HG03280 (cell line): Measurements from ENCODE around the gene IER5.
"Not testable (repeated sequence)": the region's sequence is repeated elsewhere in the genome, so short reads cannot be mapped to it uniquely, and the experiment has no call there.

Experiments used
- ATAC-seq: cut with Tn5 transposase; IDR thresholded peaks from one replicate; pipeline ENCODE4 v1.9.1; 2021; ENCODE audit warnings: mild to moderate bottlenecking, moderate library complexity; ENCODE audit not compliant: unreplicated experiment

Gene IER5

DNA sequence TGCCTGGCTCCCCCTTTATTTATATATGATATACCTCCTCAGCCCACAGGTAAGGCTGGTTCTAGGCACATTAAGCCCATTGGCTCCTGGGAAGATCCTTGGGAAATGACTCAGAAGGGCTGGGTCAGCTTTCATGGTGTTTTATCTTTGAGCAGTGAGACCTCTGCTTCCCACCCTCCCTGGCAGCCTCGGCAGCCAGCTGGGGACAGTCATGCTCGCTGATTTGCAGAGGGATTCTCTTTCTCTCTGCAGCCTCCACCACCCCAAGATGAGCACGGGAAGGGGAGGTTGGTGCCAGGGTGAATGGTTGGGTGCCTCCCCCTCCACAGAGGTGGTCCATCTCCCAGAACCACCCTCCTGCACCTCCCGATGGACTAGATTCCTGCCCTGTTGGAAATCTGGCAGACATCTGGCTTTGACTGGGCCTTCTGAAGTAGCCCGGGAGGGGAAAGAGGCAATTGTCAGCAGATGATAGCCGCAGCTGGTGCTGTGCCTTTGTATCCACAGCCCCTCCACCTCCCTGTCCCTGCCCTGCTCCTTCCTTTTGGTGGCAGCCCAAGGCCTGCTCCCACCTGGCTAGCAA, 24.6 kb downstream of the IER5 start:
- ATAC-seq: no peak

DNA sequence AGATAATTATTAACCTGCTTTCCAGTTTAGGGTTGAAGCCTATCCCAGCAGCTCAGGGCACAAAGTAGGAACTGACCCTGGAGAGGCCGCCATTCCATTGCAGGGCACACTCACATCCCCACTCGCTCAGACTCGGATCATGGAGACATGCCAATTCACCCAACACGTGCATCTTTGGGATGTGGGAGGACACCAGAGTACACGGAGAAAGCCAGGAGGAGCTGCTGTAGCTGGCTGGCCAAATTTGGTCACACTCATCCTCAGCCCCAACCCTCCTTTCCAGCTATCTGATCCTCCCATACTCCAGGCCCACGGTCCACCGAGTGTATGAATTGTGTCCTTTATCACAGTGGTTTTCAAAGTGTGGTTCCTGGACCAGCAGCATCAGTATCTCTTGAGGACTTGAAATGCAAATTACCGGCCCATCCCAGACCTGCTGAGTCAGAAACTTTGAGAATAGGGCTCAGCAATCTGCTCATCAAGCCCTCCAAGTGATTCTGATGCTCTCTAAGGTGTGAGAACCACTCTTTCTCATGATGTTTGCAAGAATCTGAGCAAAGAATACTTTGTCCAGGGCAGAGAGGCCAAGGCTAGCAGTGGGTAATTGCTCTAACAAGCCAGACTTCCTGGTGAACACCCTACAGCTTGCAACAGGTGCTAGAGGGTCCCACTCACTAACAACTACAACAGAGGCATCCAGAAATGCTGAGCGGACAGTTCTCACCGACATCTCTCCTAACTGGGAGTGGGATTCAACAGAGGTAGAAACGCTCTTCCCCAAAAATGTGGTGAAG, 26.3 kb downstream of the IER5 start:
- ATAC-seq: no peak

DNA sequence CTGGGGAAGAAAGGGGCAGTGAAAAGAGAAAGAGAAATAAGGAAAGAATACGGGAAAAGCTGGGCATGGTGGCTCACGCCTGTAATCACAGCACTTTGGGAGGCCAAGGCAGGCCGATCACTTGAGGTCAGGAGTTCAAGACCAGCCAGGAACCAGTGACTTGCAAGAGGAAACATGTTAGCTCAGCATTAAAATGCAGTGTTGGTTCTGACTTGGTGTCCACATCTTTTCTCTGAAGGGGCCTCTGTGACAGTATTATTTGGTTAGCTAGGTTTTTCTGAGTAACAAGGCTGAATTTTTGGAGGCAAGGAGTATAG, 26.8 kb downstream of the IER5 start:
- ATAC-seq: no peak

DNA sequence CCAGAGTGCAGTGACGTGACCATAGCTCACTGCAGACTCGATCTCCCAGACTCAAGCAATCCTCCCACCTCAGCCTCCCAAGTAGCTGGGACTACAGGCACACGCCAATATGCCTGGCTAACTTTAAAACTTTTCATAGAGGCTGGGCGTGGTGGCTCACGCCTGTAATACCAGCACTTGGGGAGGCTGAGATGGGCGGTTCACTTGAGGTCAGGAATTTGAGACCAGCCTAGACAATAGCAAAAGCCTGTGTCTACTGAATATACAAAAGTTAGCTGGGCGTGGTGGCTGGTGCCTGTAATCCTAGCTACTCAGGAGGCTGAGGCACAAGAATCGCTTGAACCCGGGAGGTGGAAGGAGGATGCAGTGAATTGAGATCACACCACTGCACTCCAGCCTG, 27.5 kb downstream of the IER5 start:
- ATAC-seq: not testable (repeated sequence)

DNA sequence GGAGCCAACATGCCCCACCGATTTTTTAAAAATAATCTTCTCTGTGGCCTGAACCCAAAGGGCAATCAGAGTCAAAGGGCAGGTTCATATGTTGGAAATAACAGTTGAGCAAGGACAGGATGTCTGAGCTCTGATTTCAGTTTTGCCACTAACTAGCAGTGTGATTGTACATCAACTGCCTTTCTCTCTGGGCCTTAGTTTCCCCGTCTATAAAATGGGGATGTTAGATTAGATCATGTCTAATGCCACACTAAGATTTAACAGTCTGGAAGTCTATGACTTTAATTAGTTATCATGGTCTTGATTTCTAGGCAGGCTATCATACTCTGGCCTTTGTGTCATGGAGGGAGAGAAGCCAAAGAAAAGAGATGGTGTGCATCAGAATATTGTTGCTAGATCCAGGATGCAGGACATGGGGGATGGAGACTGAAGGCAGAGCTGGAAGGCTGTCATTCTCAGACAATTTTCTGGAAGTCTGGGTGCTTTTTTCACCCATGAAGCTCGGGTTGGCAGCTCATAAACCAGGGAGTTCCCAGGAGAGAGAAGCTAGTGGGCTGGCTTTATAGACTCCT, 28.4 kb downstream of the IER5 start:
- ATAC-seq: no peak

DNA sequence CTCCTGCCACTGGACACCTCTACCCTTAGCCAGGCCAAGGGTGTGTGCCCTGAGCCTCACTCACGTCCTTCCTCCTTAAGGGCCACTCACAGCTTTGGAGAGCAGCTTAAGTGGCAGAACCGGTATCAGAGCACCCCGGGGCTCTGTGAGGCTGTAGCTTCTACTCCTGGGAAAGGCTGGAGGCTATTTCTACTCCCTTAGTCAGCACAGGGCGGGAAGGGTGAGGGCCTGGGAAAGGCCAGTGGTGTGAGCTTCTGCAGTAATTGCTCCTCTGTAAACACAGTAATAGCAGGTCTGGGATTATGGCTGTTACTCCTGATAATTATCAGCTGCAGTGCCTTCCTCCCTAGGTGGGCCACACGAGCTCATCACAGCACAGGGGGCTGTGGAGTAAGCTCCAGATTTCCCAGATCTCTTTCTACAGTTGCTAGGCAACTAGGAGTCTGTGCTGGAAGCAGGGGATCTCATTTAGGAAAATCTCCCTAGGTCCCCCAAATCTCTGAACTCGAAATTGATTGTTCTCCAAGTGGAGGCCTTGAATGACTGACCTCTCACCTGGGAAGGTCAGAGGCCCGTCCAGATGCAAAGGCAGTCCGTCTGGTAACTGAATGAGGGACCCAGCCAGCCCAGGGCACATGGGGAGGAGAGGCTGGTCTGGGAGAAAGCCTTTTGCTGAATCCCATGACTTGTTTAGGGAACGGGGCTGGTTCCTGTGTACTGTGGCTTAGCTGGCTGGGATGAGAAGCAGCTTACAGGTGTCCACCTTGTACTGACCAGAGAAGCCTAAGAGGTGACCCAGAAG, 29.3 kb downstream of the IER5 start:
- no peak for ATAC-seq

DNA sequence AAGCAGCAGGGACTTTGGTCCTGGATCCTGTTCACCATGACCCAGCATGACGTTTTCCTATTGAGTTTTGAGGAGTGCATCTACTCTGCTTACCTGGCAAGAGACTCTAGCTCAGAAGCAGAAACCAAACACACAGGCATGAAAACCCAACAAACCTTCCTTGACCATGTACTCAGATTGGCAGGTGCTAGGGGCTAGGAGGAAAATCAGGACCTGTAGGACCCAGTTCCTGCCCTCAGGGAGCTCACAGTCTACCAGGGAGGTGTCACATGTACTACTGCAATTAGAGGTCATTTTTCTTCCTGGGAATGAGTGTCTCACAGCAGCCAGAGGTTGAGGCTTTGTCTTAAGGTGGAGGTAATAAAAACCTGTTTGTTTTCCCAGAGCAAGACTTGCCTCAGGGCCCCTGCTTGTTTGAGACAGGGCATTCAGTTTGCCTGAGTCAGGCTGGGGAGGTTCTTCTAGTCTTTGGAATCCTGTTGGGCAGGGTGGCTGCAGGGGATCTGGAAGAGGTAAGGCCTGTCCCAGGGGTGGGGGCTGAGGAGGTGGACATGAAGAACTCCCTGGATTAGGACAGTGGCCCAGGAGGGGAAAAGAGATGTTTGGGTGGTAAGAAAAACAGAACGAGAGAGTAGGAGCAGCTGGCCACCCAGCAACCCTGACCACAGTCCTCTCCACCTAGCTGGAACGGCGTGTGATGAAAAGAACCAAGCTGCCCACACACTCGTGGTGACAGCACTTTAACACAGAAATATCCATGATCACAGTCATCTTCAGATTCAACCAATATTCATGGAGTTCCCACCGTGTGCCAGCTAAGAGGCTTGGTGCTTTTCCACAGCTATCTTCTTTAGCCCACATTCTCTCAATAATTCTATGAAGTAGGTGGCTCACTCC, 30.8 kb downstream of the IER5 start:
- ATAC-seq: no peak

DNA sequence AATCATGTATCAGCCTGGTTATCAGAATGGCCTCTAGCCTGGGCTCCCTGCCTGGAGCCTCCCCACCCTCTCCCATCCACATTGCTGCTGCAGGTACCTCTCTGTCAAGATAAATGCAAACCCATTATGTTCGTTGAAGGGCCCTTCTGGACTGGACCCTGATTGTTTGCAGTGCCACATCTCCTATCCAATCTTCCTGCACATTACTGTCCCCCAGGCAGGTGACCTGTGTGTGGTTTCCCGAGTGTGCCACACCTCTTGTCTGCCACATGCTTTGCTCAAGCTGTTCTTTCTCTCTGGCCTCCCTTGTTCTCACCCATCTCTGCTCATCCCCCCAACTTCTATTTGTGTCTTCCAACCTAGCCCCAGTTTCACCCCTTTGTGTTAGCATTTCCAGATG, 32.4 kb downstream of the IER5 start:
- ATAC-seq: no peak

DNA sequence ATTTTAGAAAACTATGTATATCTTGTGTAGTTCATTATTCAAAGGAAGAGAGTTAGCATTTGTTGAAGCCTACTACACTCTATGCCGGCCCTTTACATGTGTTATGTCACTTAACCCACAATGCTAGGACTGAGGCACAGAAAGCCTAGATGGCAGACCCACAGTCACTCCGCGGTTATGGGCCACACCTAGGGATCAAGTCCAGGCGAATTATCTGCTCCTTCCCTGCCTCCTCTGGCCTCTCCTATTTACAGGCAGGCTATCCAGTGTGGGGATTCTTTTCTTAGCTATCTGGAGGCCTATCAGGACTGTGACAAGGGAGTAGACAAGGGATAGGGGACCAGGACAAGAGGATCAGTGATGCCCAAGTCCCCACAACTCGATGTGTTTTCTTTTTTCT, 33.0 kb downstream of the IER5 start:
- ATAC-seq: no peak

DNA sequence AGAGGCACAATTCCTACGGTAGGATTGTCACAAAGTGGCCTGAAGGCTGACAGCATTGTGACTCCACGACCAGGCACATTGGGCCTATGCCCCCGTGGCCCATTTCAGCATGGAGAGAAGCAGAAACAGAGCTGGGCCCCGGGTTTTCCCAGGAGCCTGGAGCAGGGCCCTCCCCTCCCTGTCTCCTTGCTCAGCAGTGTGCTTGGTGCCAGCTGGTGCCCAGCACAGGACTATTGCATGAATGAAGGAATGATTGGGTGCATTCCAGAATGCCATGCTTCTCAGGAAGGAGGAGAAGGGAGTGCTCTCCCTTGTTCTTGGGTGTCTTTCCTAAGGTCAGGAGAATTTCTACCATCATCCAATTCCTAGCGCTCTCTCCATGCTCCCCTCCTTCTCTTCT, 33.7 kb downstream of the IER5 start:
- no peak for ATAC-seq

DNA sequence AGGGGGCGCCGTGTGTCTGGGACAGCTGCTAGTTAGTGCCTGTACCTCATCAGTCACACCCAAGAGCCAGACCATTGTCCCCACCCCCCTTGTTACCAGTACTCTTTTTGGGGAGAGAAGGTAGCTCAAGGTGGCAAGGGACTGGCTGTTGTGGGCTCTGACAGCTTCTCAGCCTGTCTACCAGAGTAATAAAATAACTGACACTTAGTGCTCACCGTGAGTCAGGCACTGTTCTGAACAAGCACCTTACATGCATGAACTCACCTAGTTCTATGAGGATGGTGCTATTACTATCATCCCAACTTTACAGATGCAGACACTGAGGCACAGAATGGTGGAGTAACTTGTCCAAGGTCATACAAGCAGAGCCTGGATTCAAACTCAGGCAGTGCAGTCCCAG, 34.7 kb downstream of the IER5 start:
- ATAC-seq: no peak

DNA sequence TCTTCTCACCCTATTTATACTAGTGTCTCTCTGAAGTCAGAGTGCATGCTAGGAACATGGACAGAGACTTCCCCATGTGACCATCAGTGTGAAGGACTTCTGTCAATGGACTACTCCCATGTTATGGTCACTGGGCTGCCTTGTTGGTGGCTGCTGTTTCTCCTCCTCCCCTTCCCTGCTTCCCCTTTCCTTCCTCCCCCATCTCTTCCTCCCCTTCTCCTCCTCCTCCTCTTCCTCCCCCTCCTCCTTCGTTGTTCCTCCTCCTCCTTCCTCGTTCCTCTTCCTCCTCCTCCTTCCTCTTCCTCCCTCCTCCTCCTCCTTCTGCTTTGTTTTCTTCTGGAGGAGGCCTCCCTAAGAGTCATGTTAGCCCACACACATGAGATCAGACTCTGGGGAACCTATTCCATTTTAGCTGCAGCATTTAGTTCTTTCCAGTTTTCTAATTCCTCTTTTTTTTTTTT, 35.8 kb downstream of the IER5 start:
- no peak for ATAC-seq

DNA sequence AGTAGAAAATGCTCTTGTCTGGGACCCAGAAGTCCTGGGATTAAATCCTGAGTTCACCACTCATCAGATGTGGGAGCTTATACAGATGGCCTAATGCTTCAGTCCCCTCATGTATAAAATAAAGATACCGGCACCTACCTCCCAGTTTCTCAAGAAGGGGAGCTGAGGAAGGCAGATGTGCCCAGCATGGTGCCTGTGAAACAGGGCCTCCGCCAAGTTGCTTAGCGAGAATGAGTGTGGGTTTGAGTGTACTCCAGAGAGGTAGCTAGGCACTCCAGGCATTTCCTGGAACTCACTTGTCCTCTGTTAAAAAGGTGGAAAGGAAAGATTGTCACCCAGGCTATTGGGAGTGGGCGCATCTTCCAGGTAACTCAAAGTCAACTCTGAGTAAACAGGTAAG, 37.8 kb downstream of the IER5 start:
- no peak for ATAC-seq

DNA sequence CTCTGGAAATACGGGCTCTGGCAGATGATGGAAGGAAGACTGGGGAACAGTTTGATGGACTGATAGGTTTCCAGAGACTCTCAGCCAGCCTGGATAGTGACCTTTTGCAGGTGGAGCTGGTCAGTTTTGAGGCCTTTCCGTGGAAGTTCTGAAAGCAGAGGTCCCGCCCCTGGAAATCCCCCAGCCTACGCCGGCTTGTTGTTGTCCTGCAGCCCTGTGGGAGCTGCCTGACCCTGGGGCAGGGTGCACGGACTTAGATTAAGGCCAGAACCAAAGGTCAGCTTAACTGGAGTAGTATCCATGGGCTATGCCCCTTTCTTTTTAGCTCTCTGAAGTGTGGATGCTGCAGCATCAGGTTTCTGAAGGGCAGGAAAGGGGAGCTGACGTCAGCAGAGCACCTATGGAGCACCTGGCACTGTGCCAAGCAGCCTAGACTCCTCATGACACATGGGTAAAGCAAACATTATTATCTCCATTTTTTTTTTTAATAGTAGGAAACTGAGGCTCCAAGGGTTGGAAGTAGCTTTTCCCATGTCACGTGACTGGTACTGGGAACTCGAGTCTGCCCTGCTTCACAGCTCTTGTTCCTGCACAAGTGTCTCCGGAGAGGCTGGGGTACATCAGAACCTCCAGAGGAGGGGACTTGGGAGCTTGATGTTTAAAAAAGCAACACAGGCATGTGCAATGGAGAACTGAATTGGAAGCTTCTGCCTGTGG, 38.5 kb downstream of the IER5 start:
- no peak for ATAC-seq

DNA sequence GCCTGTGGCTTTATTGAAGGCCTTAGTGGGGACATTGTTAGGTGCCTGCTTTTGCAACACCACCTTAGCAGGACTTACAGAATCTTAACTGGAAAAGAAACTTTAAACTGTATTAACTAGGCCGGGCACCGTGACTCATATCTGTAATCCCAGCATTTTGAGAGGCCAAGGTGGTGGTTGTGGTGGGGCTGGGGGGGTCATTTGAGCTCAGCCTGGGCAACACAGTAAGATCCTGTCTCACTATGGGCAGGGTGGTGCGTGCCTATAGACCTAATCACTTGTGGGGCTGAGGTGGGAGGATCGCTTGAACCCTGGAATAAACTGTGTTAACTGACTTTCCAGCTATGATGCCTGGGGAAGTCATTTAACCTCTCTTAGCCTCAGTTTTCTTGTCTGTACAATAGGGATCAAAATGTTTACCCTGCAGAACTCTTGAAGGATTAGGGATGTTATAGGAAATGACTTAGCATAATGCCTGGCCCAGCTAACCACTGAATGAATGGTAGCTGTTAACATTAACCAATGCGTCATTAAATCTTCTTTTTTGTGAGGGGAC, 39.5 kb downstream of the IER5 start:
- ATAC-seq: no peak

DNA sequence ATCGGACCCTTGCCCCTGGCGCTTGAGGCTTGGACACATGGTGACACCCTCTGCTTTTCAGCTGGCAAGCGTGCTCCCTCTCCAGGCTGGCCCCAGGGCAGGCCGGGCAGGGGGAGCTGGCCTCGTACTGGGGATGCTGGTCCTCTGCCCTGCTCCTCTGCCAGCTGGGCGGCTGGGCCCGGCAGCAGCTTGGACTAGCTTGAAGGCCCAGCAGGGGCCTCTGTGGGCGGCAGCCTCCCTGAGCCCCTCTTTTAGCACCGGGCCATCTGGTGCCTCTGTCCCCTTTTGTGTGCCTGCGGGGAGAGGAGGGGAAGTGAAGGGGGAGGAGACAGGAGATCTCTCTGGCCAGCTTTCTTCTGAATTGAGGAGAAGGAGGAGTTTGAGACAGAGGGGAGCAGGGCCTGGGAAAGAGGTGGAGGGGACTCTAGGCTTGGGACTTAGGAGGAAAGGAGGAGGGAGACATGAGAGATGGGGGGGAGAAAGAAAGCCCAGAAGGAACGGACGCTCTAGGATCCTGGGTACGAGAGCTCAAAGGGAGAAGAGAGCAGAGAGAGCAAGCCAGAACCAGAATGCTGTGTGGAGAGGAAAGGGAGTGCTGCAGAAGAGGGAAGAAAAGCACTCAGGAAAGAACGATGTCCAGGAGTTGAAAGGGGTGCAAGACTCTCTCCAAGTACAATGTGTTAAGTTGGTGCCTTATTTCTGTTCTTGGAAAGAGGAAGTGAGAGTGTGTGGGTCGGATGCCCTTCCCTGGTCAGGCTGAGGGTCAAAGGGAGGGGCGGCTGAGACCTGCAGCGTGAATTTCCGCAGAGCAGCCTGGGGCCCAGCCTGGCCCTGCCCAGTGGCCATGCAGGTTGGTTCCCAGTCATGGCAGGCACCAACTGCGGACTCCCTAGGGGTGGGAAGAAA, 40.3 kb downstream of the IER5 start:
- ATAC-seq: peak; percentile 57

DNA sequence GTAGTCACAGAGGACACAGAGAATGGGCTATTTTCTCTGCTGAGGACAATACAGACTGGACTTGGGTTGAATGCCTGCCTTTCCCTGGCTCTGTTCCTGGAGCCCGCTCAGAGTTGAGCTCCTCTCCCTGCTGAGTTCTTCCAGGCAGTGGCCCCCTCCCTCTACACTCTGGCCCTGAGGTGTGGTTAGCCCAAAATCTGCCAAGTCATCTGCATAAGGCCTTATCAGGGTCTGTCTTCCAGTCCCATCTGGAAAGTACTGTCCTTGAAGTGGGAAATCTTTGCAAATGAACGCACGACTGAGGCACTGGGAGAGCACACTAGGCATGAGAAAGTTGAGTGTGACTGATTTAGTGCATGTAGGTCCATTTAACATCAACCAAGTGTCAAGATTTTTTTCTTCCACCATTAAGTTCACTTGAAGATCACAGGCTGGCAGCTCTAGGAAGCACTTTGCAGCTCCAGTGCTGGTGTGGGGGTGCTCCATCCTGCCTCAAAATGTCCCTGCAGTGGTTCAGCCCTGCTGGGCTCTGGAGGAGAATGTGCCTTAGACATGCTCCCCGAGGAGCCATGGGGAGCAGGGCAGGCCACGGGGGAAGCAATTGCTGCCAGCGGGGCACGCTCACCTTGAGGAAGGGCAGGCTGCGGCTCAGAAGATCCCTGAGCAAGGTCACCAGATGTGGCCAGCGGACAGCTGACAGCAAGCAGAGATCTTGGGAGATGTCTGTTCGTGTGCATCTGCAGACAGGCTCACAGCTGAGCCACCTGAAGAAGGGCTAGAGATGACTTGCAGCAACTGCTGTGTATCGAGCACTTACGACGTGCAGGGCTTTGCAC, 41.5 kb downstream of the IER5 start:
- no peak for ATAC-seq
